ENCODE data around the gene CCBE1.

GRCh38 chr18:59663096-59663495 lies 34.1 kb downstream of the CCBE1 start:
- no peak for TF ChIP-seq POLR2A (IDR thresholded peaks at IDR 0.05)
- TF ChIP-seq, protein P1, sequence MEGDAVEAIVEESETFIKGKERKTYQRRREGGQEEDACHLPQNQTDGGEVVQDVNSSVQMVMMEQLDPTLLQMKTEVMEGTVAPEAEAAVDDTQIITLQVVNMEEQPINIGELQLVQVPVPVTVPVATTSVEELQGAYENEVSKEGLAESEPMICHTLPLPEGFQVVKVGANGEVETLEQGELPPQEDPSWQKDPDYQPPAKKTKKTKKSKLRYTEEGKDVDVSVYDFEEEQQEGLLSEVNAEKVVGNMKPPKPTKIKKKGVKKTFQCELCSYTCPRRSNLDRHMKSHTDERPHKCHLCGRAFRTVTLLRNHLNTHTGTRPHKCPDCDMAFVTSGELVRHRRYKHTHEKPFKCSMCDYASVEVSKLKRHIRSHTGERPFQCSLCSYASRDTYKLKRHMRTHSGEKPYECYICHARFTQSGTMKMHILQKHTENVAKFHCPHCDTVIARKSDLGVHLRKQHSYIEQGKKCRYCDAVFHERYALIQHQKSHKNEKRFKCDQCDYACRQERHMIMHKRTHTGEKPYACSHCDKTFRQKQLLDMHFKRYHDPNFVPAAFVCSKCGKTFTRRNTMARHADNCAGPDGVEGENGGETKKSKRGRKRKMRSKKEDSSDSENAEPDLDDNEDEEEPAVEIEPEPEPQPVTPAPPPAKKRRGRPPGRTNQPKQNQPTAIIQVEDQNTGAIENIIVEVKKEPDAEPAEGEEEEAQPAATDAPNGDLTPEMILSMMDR (IDR thresholded peaks at IDR 0.05 in 8 of 11, conservative IDR thresholded peaks at IDR 0.05 in 3 of 11), result no peak
